Umbilical cord (tissue), 2 donors: ENCODE measurements around the gene CPT1C. TPM values are rescaled to one million over a fixed set of nuclear protein-coding genes. Genes with fewer than 3 reads are reported as not detected.
"Not testable (repeated sequence)": the region's sequence is repeated elsewhere in the genome, so short reads cannot be mapped to it uniquely, and the experiment has no call there.

Source experiments
- DNase-seq: peaks from one replicate; pipeline ENCODE4 v3.0.0-alpha.2; 2015; ENCODE audit warnings: low spot score
- total RNA-seq: library from RNA; depleted of rRNA; stranded (reverse); fragments of >200 nt; gene quantifications from one replicate; pipeline ENCODE4 v1.2.3, GENCODE V29; 2014; ENCODE audit warnings: low replicate concordance; ENCODE audit not compliant: insufficient read depth

The CPT1C gene
- total RNA-seq, 1 donor from 2014 or later, result 4.3 TPM

DNA sequence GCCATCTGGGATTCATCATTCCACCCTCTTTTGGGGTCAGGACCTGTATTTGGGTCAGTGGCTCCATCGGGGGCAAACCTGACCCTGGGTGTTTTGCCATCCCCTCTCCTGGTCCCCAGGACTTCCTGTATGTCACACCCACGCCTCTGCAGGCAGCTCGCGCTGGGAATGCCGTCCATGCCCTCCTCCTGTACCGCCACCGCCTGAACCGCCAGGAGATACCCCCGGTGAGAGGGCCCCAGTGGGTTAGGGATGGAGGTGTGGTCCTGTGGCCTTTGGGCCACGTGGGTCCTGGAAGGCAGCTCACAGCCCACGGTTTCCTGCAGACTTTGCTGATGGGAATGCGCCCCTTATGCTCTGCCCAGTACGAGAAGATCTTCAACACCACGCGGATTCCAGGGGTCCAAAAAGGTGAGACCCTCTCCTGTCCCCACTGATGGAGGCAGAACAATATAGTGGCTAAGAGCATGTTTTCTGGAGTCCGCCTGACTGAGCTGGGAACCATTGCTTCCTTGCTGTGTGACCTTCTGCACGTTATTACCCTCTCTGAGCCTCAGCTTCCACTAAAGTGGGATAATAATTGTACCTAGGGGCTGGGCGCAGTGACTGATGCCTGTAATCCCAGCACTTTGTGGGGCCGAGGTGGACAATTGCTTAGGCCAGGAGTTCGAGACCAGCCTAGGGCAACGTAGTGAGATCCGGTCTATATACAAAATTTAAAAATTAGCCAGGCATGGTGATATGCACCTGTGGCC lies 14.1 kb downstream of the CPT1C start:
- DNase-seq, result no peak

DNA sequence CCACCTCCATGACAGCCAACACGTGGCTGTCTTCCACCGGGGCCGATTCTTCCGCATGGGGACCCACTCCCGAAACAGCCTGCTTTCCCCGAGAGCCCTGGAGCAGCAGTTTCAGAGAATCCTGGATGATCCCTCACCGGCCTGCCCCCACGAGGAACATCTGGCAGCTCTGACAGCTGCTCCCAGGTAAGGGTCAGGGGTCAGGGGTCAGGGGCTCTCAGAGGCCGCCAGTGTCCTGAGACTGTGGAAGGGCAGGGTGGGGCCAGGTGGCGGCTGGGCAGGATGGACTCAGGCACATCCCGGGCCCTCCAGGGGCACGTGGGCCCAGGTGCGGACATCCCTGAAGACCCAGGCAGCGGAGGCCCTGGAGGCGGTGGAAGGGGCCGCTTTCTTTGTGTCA lies 15.0 kb downstream of the CPT1C start:
- no peak for DNase-seq

DNA sequence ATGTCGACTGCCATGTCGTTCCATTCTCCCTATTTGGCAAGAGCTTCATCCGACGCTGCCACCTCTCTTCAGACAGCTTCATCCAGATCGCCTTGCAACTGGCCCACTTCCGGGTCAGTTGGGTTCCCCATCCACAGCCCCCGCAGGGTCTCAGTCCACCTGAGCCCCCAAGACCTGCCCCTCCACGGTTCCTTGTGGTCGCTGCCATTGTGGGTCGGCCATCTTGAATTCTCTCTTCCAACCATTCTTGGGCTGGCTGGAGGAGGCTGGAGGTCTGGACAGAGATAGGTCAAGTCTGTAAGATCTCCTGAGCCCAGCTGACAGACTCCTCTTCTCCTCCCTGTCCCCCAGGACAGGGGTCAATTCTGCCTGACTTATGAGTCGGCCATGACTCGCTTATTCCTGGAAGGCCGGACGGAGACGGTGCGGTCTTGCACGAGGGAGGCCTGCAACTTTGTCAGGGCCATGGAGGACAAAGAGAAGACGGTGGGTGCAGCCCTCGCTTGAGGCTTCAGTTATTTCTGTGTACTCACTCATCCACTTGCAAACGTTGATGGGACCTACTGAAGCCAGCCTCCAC lies 19.5 kb downstream of the CPT1C start:
- no peak for DNase-seq

DNA sequence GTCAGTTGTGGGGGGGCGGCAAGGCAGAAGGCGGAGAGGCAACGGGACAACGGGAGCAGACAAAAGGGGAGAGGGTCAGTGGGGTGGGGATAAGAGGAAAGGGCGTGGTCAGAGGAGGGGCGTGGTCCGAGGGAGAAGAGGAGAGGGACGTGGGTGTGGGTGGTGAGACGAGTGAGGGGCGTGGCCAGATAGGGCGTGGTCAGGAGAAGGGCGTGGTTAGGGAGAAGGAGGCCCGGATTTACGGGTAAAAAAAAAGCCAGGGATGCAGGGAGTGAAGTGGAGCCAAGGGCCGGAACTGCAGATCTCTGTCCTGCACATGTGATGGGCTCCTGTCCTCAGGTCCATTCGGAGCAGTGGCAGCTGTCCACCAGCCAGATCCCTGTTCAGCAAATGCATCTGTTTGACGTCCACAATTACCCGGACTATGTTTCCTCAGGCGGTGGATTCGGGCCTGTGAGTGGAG lies 21.5 kb downstream of the CPT1C start:
- no peak for DNase-seq

DNA sequence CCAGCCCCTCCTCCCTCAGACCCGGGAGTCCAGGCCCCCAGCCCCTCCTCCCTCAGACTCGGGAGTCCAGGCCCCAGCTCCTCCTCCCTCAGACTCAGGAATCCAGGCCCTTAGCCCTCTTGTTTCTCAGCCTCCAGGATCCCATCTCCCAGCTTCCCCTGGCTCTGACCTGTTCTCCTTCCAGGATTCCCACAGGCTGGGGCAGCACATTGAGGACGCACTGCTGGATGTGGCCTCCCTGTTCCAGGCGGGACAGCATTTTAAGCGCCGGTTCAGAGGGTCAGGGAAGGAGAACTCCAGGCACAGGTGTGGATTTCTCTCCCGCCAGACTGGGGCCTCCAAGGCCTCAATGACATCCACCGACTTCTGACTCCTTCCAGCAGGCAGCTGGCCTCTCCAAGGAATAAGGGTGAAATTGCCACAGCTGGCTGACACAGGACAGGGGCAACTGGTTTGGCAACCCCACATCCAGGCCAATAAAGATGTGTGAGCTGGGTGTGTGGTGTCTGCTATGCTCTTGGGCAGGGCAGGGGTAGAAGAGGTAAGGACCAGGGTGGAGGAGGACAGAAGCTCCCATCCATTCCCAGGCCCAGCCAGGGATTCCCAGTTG lies 22.4 kb downstream of the CPT1C start:
- DNase-seq, result no peak

DNA sequence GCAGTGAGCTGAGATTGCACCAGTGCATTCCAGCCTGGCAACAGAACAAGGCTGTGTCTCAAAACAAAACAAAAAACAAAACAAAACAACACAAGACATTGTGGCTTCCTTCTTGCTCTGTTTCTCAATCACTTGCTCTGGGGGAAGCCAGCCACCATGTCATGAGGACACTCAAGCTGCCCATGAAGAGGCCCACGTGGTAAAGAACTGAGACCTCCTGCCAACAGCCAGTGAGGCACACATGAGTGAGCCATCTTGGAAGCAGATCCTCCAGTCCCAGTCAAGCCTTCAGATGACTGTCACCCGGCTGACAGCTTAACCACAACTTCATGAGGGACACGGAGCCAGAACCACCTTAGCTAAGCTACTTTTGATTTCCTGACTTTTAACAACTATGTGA lies 25.2 kb downstream of the CPT1C start:
- no peak for DNase-seq

DNA sequence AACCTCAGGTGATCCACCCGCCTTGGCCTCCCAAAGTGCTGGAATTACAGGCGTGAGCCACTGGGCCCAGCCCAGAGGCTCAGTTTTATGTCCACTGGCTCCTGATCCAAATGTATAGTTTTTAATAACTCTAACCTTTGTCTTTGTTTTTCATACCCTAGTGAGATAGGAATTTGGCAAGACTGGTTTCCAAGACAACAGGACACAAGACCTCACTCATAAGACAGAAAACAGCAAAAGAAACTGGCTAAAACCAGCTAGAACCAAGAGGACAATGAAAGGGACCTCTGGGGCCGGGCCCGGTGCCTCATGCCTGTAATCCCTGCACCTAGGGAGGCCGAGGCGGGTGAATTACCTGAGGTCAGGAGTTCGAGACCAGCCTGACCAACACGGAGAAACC lies 27.6 kb downstream of the CPT1C start:
- DNase-seq, result peak; percentile 26

DNA sequence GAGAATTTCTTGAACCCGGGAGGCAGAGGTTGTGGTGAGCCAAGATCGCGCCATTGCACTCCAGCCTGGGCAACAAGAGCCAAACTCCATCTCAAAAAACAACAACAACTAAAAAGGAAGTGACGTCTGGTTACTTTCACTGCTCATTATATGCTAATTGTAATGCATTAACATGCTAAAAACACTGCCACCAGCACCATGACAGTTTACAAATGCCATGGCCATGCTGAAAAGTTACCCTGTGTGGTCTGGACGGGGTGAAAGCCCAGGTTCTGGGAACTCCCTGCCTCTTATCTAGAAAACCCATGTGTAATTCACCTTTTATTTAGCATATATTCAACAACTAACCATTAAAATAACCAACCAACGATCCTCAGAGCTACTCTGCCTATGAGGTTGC lies 28.1 kb downstream of the CPT1C start:
- DNase-seq, result no peak

DNA sequence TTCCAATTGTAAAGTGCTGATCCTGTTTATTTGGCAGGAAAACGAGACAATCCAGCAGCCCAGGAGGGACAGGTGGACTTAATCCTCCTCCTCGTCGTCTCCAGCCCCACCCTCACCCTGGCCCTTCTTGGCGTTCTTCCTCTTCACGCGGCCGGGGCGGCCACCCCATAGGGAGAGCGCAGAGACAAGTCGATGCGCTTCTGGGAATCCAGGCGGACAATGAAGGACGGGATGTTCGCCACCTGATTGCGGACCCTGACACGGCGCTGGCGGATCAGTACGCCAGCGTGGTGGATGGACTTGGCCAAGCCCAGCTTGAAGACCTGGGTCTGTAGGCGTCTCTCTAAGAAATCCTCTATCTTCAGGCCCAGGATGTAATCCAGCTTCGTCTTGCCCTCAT lies 28.5 kb downstream of the CPT1C start:
- DNase-seq, result not testable (repeated sequence)

DNA sequence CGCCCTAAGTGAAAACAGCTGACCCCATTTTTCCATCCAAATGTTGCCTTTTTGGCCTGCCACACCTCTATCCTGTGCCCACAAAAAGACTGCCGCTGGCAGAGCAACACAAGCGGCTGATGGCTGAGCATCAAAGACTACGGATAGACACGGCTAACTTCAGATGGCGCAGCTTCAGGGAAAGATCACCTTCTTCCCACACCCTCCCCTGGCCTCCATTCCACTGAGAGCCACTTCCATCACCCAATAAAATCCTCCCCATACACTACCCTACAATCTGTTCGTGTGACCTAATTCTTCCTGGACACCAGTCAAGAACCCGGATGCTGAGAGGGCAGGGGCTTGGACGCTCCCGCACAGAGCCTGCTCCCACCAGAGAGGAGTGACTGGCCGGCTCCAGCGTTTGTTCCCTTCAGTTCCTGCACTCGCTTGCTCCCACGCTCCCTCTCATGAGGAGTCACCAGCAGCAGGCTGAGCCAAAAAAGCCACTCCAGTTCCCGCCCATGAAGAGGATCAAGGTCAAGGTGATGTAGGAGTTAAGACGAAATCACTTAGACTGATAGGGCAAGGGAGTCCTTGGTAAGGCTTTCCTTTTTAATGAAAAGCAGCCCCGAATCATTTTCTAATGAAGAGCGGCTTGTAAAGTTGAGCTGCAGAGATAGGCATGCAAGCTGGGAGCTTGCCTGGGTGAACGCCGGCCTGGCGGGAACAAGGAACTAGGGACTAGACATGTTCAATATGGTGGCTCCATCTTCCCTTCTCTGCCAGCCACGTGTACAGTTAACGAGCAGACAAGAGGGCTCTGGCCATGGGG lies 36.5 kb downstream of the CPT1C start:
- DNase-seq, result peak; percentile 85

DNA sequence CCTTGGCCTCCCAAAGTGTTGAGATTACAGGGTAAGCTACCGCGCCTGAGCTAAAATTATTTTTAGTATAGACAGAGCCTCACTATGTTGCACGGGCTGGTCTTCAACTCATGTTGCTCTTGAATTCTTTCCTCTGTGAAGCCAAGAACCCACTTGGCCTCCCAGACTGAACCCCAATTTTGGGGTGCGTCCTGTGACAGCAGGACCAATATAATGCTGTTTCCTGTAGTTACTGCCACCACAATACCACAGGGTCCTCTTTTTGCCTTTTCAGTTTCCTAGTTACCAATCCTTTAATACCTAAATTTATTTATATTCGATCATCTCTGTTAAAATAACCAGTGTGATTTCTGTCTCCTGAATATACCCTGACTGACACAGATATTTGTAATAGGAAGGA lies 39.2 kb downstream of the CPT1C start:
- DNase-seq, result no peak

DNA sequence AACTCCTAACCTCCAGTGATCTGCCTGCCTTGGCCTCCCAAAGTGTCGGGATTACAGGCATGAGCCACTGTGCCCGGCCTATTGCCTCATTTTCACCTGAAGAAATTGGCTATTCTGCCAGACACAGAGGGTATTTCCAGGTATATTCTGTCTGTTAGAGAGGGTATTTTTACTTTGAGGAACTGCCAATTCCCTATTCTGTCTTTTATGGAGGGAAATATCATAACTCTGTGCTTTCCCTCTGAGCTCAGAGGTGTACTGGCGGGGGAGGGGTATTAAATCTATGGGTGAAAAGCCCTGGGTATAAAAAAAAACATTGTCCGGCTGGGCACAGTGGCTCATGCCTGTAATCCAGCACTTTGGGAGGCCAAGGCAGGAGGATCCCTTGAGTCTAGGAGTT lies 47.4 kb downstream of the CPT1C start:
- DNase-seq, result no peak

DNA sequence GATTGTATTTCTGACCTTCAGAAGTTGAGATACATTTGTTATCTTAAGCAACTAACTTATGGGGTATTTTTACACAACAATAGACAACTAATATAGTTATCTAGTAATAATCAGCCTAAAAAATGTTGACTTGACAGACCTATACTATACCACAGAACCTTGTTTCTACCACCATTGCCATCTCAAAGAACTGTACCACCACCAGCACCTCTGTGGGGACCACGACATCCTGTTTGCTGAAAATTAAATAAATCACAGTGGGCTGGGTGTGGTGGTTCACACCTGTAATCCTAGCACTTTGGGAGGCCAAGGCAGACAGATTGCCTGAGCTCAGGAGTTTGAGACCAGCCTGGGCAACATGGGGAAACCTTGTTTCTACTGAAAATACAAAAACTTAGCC lies 48.2 kb downstream of the CPT1C start:
- no peak for DNase-seq

DNA sequence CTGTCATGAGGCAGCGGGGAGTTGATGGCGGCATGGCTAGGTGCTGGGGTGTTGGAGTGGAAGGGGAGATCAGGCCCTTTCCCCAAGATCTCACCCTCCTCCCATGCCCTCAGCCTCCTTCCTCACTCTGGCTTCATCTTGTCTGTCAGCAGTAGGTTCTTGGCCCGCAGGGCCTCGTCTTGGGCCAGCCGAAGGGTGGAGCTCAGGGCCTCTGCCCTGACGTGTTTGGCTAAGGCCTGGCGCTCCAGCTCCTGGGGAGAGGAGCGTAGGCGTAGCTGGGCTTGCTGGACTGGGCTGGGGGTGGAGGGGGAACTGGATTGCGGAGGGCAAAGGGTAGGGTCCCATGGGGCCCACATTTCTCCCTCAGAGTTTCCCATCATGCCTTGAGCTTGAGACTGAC lies 49.0 kb downstream of the CPT1C start:
- DNase-seq, result no peak

DNA sequence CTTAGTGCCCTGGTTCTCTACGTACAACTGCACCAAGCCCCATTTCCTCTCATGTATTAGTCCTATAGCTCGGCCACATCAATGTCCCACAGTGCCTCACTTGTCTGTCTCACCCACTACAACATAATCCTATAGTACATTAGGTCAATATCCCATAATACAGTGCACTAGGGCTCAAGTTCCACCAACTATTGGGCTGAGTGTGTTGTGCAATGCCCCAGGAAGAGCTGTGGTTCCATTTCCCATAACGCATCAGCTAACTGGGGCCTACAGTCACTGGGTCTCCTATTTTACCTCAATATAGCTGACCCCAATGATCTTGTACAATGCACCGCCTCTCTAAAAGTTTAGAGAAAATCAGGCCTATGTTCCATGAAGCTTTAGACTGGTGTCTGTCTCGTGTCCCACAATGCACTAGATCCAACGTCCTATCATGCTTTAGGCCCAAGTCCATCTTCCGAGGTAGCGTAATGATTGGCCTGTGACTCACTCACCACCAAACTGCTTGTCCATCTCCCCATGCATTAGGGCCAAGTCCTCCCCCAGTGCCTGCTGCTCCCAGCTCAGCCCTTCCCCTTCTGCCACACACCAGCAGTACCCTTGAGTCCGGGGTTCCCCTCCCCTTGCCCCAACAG lies 50.4 kb downstream of the CPT1C start:
- no peak for DNase-seq

DNA sequence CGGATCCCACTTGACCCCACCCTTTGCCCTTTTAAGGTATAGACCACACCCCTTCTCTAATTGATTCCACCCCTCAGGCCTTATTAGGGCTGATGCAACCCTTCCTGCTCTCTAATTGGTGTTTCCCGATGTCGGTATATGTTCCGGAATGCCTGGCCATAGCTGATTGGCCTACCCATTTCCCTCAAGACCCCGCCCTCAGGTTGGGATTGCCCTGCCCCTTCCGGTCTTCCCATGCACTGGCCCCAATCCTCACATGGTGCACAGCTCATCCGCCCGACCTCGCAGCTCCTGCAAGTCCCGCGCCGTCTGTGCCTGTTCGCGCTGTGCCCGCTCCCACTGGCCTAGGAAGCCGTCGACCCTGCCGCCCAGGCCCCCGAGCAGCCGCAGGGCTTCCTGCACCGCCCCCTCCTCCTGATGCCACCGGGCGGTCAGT lies 54.0 kb downstream of the CPT1C start:
- DNase-seq, result no peak

DNA sequence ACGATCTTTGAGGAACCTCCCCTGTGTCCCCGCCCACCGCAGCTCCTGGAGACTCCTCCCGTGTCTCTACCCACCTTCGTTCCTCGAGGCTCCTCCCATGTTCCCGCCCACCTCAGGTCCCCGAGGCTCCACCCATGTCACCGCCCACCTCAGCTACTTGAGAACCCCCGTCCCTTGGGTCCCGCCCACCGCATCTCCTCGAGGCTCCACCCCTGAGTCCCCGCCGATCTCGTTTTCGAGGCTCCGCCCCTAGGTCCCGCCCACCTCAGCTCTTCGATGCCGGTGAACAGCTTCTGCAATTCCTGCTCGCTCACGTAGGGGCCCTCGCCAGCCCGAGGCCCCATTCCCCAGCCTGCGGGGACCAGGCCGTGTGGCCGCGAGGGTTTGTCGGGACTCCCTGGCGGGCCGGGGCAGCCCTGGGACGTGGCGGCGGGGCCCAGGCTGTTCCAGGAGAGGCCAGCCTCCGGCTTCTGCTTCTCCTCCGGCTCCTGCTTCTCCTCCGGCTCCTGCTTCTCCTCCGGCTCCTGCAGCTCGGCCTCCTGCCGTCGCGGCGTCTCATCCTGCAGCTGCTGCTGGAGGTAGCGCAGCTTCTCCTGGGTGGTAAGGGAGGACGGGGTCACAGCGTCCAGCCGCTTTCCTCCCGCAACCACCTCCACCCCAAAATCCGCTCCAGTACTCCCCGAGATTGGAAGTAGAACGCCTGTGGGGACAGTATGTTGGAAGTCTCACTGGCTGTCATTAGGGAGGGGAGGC lies 55.5 kb downstream of the CPT1C start:
- peak; percentile 35 for DNase-seq

DNA sequence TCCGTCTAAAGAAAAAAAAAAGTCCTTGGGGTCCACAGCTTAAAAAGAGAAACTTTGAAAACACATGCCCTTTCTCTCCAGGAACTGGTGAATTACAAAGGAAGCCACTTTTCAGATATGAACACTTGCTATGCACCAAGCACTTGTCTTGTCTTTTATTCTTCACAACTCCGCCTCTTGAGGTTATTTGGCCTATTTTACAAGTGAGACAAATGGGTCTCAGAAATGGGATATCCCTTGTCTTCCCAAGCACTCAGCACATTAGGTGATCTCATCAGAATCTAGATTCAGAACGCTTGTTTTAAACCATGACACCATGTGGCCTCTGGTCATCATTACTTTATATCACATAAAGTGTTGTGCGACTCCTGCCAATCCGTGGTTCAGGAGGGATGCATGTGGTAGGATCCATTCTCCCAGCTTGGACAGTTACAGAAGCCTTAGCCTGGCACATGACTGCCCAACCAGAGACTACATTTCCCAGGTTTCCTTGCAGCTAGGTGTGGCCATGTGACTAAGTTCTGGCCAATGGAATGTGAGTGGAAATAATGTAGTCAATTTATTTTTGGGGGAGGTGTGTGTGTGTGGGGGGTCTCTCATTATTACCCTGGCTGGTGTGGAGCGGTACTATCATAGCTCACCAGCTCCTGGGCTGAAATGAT lies 58.3 kb downstream of the CPT1C start:
- no peak for DNase-seq

DNA sequence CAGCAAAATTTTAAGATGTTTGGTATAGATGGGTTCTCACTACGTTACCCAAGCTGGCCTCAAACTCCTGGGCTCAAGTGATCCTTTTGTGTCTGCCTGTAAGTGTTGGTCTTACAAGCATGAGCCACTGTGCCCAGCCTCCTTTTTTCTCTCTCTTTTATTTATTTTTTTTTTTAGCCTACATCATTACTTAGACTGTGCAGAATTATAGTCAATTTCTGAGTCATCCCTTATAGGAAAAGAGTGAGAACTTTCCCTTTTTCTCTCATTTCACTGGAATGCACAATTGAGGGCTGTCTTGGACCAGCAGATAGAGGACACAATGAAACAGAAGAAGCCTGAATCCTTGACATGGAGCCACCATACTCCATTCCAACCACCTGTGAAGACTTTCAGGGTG lies 58.9 kb downstream of the CPT1C start:
- DNase-seq, result no peak

DNA sequence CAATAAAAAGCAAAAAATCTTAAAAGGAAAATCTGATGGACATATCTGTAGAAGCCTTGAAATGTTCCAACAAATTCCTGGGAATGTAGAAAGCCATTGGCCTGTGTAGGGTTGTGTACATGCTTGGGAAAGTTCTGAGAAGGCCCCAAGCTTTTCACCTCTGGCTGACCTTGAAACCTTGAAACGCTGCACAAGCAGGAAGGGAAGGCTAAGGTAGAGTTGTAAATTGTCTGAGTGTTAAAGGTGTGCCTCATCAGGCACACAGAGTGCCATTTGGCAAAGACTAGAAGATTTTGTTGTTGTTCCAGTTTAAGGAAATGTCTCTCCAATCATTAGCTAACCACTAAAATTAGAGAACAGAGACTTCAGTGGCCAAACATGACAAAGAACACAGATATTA lies 61.8 kb downstream of the CPT1C start:
- DNase-seq, result no peak
